MV-4-11 (cell line): Measurements from ENCODE around the gene EYS.

ENCODE experiments used
- DNase-seq: peaks from one replicate; lab custom pipeline; 2025; lab: John Stamatoyannopoulos, UW

The EYS gene

GRCh38 chr6:63734923-63735322, 1972.1 kb downstream of the EYS start:
- DNase-seq, result no peak

DNA sequence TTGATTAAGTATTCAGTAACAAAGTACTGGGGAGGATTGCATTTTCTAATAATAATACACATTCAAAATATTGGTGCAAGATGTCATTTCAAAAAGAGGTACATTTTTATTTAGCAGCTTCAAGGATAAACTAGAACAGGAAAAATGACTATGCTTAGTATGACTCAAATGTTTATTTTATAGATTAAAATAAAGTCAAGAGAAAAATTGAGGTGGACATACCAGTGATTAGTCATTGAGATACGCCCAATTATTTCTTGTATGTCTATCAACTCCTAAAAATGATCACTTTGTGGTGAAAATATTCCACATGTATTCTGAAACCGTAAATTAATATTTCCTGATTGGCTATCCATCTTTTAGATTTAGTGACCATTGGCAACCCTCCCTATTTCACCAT, 1974.7 kb downstream of the EYS start:
- DNase-seq, result no peak

GRCh38 chr6:63731930-63732329, 1975.1 kb downstream of the EYS start:
- no peak for DNase-seq

DNA sequence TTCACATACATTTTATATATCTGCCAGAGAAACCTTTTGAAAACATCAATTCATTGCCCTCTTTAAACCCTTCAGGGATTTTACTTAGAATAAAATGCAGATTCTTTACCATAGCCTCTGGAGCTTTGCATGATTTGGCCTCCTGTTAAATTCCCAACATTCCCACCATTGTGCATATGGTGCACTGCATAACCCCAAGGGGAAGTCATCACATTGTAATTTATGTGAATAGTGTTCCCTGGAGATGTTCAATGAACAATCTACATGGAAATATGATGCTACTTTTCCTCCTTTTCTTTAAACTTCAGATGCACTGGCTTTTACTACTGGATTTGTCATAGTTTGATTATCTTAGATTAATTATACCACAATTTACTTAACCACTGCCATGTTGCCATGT, 1976.7 kb downstream of the EYS start:
- DNase-seq, result no peak

GRCh38 chr6:63724721-63725120, 1982.3 kb downstream of the EYS start:
- no peak for DNase-seq

- DNase-seq, result no peak
These were observed 1985.8 kb downstream of the EYS start for GRCh38 chr6:63721181-63721580.

DNA sequence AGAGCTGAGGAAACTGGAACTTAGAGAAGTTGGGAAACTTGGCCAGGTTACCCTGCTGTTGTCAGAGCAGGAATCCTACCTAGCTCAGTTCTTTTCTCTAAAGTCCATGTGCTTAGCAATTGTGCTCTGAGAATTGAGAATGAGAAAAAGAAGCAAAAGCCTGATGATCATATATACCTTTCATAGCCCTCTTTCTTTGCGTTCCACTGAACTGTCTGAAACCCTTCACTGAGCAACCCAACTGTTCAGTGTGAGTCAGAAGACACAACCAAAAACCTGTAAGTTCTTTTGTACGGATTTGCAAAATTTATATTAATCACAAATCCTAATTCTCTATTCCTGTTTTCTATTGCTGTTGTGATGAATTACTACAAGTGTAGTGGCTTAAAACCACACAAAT, 1990.9 kb downstream of the EYS start:
- no peak for DNase-seq

- DNase-seq, result no peak
These were observed 1992.9 kb downstream of the EYS start for GRCh38 chr6:63714091-63714490.

DNA sequence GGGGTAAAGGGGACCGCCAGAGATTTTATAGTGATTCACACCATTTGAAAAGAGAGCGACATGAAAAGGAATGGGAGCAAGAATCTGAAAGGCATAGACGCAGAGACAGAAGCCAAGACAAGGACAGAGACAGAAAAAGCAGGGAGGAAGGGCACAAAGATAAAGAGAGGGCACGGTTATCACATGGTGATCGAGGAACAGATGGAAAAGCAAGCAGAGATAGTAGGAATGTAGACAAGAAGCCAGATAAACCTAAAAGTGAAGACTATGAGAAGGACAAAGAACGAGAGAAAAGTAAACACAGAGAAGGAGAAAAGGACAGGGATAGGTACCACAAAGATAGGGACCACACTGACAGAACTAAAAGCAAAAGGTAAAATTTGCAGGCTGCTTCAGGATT, 1993.7 kb downstream of the EYS start:
- no peak for DNase-seq

DNA sequence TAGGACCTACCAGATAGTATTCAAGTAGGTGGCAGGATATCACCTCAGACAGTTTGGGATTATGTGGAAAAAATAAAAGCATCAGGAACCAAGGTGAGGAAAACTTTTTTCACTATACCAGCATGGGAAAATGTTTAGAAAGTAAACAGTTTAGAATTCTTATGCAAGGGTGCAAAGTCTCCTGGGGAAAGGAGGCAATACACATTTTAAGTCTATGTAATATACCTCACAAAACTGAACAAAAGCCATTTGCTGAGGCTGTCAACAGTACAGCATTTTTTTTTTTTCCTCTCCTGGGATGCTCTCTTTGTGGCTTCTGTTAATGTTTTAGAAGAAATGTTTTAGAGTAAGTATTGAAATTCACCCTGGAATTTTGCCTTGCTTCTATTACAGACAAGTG, 1997.9 kb downstream of the EYS start:
- no peak for DNase-seq

- DNase-seq, result no peak
These were observed 1998.4 kb downstream of the EYS start for GRCh38 chr6:63708631-63709030.

DNA sequence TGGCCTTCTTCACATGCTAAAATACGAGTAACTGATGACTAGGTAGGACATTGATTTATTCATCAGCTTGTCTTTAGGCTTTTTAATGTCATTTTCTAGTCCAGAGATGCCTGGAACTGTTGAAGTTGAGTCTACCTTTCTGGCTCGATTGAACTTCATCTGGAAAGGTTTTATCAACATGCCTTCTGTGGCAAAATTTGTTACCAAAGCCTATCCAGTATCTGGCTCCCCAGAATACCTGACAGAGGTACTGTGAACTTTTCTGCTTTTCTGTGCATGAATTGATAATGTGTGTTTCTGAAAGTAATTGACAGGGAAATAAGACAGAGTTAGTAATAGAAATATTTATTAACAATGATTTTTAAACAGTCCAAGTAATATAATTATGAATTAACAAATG, 2000.4 kb downstream of the EYS start:
- no peak for DNase-seq

- DNase-seq, result no peak
These were observed 2001.3 kb downstream of the EYS start for GRCh38 chr6:63705707-63706106.

DNA sequence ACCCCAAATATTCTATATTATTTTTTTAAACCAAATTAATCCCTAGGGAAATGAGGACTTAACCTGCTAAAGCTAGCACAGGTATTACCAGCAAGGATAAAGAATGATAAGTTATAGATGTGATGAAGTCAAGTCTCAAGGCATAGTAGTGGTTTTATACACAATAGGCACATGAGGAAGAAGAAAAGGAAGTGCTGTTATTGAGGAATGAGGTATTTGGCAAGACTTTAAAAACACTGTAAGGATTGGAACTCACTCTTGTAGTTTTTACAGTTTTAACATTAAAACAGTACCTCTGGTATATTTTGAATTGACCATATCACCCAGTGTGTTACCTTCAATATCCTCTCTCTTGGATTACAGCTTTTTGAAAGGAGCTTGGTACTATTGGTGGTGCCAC, 2016.8 kb downstream of the EYS start:
- peak; percentile 34 for DNase-seq

- DNase-seq, result no peak
These were observed 2017.6 kb downstream of the EYS start for GRCh38 chr6:63689421-63689820.

DNA sequence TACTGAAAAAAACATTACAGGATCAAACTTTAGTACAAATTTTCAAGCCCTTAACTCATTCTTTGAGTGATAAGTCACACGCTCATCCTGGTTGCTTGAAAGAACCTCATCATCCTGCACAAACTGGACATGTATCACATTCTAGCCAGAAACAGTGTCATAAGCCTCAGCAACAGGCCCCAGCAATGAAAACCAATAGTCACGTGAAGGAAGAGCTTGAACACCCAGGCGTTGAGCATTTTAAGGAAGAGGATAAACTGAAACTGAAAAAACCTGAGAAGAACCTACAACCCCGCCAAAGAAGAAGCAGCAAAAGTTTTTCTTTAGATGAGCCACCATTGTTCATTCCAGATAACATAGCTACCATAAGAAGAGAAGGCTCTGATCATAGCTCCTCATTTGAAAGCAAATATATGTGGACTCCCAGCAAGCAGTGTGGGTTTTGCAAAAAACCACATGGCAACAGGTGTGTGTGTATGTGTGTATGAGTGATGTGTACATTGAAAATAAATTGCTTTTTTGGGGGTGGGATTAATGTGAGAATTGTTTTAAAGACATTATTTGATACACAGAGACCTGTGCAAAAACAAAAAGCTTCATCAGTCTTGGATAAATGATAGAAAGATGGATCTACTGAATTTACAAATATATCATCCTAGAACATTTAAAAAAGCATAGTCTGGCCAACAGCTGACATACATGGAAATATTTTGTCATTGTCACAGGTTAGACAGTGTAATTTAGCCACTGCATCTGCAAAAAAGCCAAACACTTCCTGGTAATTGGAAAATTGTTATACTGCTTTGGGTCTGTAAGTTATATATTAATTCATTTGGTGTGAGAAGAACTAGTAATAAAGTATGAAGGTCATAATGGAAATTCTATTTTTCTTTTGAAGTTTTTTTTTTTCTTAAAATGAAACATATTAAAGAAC, 2021.3 kb downstream of the EYS start:
- DNase-seq, result peak; percentile 82

DNA sequence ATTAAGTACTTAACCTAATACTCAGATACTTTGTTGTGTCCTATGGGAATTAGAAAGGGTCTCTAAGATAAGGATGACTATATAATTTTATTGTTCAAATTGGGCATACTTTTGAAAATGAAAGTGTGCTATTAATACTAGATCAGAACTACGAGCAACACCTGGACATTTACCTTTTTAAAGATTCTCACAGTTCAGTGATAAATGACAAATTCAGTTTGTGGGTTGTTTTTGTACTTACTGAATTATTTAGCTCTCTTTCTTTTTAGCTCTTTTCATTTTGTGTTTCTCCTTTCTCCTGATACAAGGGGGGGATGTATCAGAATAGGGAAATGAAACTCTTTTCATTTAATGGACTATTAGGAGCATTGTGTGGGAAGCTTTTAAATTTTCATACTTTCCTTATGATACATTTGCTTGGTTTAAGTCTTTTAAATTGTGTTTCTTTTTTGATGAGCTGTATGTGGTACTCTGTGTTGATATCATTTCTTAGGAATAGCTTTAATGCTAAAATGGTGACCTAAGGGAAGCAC, 2023.9 kb downstream of the EYS start:
- peak; percentile 52 for DNase-seq

- no peak for DNase-seq
These were observed 2029.7 kb downstream of the EYS start for GRCh38 chr6:63677282-63677681.

DNA sequence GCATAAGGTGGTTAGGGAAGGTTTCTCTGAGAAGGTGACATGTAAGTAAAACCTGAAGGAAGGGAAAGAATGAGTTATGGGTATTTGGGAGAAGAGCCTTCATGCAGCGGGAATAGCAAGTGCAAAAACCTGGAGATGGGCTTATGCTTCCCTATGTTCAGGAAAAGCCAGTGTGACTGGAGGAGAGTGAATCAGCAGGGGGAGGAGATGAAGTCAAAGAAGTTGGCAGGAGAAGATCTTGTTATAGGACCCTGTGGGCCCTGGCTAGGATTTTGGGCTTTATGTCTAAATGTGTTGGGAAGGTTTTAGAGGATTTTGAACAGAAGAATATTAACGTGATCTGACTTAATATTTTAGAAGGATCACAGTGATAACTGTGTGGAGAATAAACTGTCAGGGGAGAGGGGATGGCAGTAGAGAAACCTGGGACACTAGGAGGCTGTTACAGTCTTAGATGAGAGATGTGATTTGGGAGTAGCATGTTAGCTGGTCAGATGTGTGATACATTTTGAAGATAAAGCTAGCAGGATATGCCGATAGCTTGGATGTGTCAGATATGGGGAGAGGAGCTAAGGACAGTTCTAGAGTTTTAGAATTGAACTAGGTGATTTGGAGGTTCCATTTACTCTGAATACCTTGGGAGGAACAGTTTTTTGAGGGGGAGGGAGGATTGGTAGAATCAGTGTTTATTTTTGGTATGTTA, 2030.5 kb downstream of the EYS start:
- DNase-seq, result no peak

DNA sequence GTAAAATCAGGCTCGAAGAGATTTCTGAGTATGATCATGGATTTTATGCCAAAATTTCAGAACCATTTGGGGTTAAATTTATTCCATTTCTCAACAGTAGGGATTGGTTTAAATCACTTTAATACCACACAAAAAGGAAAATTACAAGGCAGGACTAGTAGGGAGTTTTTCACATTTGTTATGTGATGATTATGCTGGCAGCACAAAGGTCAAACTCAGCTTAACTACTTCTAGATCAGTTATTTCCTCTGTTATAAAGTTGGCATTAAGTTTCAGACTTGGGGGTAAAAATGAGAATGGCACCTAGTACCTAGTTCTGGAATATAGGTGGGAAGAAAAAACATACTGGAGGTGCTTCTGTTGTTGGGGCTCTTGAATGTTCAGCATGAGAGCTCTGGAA, 2031.9 kb downstream of the EYS start:
- no peak for DNase-seq

DNA sequence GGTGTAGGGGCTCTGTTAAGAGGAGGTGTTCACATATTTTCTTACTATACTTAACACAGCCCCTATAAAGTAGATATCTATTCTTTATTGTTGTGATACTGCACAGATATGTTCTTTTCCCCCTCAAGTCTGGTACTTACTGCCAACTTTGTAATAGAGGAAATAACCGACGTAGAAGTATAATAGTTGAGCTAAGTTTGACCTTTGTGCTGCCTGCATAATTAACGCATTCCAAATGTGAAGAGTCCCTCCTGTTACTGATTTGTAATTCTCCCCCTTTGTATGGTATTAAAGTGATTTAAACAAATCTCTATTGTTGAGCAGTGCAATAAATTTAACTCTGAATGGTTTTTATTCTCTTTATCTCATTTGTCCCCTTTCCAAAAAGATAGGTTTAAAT, 2032.4 kb downstream of the EYS start:
- DNase-seq, result no peak

GRCh38 chr6:63673692-63674091, 2033.3 kb downstream of the EYS start:
- DNase-seq, result no peak

GRCh38 chr6:63672582-63673129, 2034.4 kb downstream of the EYS start:
- DNase-seq, result peak; percentile 59
